Gastrocnemius medialis (tissue), 4 donors: ENCODE data around the gene SERTAD1.

Experiments used
- POLR2A ChIP-seq, 2 donors: fragments of 450-650 bp; IDR thresholded peaks; one replicate each; pipeline ENCODE4 v1.6.1; 2017; ENCODE audit warnings: antibody characterized with exemption in 2 of 2, mild to moderate bottlenecking in 2 of 2, moderate library complexity in 2 of 2
- TF ChIP-seq, protein P1 (sequence below), 5 experiments: fragments of 450-650 bp in 3 of 5; fragments of 200-600 bp in 2 of 5; sonication (generic) in 2 of 5; IDR thresholded peaks in 4 of 5; conservative IDR thresholded peaks in 1 of 5; 1 replicate in 4 of 5; 2 replicates in 1 of 5; pipeline ENCODE4 v1.5.1; 2016 to 2019; ENCODE audit warnings: antibody characterized with exemption in 5 of 5, mild to moderate bottlenecking in 3 of 5, moderate library complexity in 3 of 5

DNA sequence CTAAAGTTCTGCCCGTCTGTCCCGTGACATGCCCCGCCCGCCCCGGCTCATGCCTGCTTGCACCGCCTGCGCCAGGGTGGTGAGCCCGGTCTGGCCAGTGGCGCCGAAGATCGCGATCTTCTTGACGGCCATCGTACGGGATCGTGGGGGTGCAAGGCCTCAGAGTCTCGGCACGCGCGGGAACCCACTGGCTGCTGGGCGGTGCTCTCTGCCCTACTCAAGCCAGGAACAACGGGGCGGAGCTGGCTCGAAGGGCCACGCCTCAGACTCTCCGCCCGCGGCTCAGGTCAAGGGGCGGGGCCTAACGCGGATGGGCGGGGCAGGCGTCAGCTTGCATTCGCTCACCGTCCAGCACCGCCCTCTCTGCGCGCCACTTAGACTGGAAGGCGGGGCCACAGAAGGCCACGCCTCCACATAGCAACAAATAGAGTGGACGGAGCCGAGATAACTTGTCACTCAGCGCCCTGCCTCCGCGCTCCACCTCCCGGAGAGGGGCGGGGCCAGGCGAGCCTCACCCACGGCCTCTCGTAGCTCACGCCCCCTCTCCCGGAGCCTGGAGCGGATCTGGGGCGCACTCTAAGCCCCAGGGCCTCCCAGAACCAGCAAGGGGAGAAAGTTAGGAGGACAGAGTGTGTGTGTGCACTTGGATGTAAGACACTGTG, 39.9 kb upstream of the SERTAD1 start, which contains the start of gene BLVRB:
- TF ChIP-seq, protein P1, sequence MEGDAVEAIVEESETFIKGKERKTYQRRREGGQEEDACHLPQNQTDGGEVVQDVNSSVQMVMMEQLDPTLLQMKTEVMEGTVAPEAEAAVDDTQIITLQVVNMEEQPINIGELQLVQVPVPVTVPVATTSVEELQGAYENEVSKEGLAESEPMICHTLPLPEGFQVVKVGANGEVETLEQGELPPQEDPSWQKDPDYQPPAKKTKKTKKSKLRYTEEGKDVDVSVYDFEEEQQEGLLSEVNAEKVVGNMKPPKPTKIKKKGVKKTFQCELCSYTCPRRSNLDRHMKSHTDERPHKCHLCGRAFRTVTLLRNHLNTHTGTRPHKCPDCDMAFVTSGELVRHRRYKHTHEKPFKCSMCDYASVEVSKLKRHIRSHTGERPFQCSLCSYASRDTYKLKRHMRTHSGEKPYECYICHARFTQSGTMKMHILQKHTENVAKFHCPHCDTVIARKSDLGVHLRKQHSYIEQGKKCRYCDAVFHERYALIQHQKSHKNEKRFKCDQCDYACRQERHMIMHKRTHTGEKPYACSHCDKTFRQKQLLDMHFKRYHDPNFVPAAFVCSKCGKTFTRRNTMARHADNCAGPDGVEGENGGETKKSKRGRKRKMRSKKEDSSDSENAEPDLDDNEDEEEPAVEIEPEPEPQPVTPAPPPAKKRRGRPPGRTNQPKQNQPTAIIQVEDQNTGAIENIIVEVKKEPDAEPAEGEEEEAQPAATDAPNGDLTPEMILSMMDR (IDR thresholded peaks at IDR 0.05 in 4 of 5, conservative IDR thresholded peaks at IDR 0.05 in 1 of 5) = peak in 1 of 5 experiments; percentile 10
- peak; percentile 93 to 95 for TF ChIP-seq POLR2A (IDR thresholded peaks at IDR 0.05)
